ENCODE measurements around the gene IL23R. TPM values are rescaled to one million over a fixed set of nuclear protein-coding genes. Genes with fewer than 3 reads are reported as not detected.

Gene IL23R
- total RNA-seq, 1 experiment from 2014 or later: not detected

GRCh38 chr1:67300561-67300960 is 134.3 kb downstream of the IL23R start:
- H2BK12ac ChIP-seq (ENCODE audit: insufficient read length, low read depth, low read length): no peak overlapping the region
- H4K5ac ChIP-seq (ENCODE audit: insufficient read length, low read depth, low read length): no peak overlapping the region
- H2BK5ac ChIP-seq (ENCODE audit: insufficient read length, low read length): no peak overlapping the region
- no peaks in the 10 kb centered on the region for H4K20me1 ChIP-seq (ENCODE audit: control insufficient read depth, insufficient read depth, insufficient read length)
- no peak overlapping the region for H3K4me2 ChIP-seq (ENCODE audit: insufficient read depth, insufficient read length, low read length)
- no peaks in the 10 kb centered on the region for H3K4me1 ChIP-seq (ENCODE audit: insufficient read depth, low read length)
- no peak overlapping the region for H2BK120ac ChIP-seq (ENCODE audit: low read depth, low read length, poor library complexity, severe bottlenecking)
- no peak overlapping the region for H3K18ac ChIP-seq (ENCODE audit: insufficient read length, low read depth, low read length)
- Mint-ChIP-seq H3K27ac (no peak overlapping the region), H3K36me3 (ENCODE audit: insufficient read depth in 1 of 3, low read depth in 3 of 3) (no peaks in the 10 kb centered on the region), H3K9me3 (no peaks in the 10 kb centered on the region), H3K4me3 (no peak overlapping the region), H3K27me3 (ENCODE audit: low read depth) (peaks cover 26% of the 10 kb centered on the region), H3K4me1 (peaks cover 2 to 7% of the 10 kb centered on the region in 2 experiments; a peak in 3 of 4 replicates)
- H3K9ac ChIP-seq (ENCODE audit: extremely low read depth, insufficient read length, low read length): no peak overlapping the region
- H3K9me3 ChIP-seq (ENCODE audit: control insufficient read depth, low read depth, low read length): no peaks in the 10 kb centered on the region
- no peaks in the 10 kb centered on the region for H3K23me2 ChIP-seq (ENCODE audit: insufficient read length, low read depth, low read length, poor library complexity, severe bottlenecking)
- H3K27ac ChIP-seq (ENCODE audit: insufficient read length, low read depth, low read length): no peak overlapping the region
- H3T11ph ChIP-seq (ENCODE audit: low read length): no peak overlapping the region
- no CpG with 5 or more reads among the region's 2 CpGs for WGBS (ENCODE audit: extremely low coverage, insufficient read length, low lambda C conversion rate)
- no peak for DNase-seq
- H2AK5ac ChIP-seq (ENCODE audit: insufficient read length, low read length): no peak overlapping the region
- no peaks in the 10 kb centered on the region for H3K27me3 ChIP-seq (ENCODE audit: insufficient read depth, low read length)
- H3K23ac ChIP-seq (ENCODE audit: insufficient read length, low read depth, low read length): no peak overlapping the region
- no peak overlapping the region for H2BK20ac ChIP-seq (ENCODE audit: low read depth, low read length, poor library complexity, severe bottlenecking)
- H3K79me1 ChIP-seq (ENCODE audit: insufficient read depth, low read depth, low read length, poor library complexity, severe bottlenecking): no peaks in the 10 kb centered on the region
- H2BK15ac ChIP-seq (ENCODE audit: low read depth, low read length): no peak overlapping the region
- no peak overlapping the region for H4K8ac ChIP-seq (replicated peaks; ENCODE audit: insufficient read length, low read depth, low read length)
- no peak overlapping the region for H3K14ac ChIP-seq (ENCODE audit: insufficient read depth, low read length)
- H4K91ac ChIP-seq (ENCODE audit: insufficient read length, low read depth, low read length): no peak overlapping the region
- no peak overlapping the region for H3K56ac ChIP-seq (ENCODE audit: insufficient read length, low read depth, low read length)
- no peak for TF ChIP-seq CTCF (conservative IDR thresholded peaks at IDR 0.05)
- H3K79me2 ChIP-seq (ENCODE audit: insufficient read depth, low read length): no peaks in the 10 kb centered on the region
- no peak overlapping the region for H2AFZ ChIP-seq (ENCODE audit: low read length)
- H3K4ac ChIP-seq (ENCODE audit: low read depth, low read length): no peak overlapping the region

Data from H9 (cell line).